H1 (cell line): ENCODE data around the gene TEKT5. TPM values are rescaled to one million over a fixed set of nuclear protein-coding genes. Genes with fewer than 3 reads are reported as not detected.

Experiments used
- CHD1 ChIP-seq: IDR thresholded peaks from 2 replicates; pipeline ENCODE4 v1.6.1; 2012; ENCODE audit warnings: low read depth, low read length, improper control_type of control experiment
- CTBP2 ChIP-seq: IDR thresholded peaks from 2 replicates; pipeline ENCODE4 v1.7.0; 2011; ENCODE audit warnings: borderline replicate concordance, mild to moderate bottlenecking, moderate library complexity, mixed read lengths, low read length; ENCODE audit not compliant: insufficient read depth, insufficient read length
- polyA plus RNA-seq, 7 experiments: library from polyadenylated mRNA; depleted of rRNA in 3 of 7; stranded (reverse) in 5 of 7; unstranded in 2 of 7; fragments of >200 nt in 5 of 7; fragments of 200-250 nt in 2 of 7; gene quantifications; 1 replicate in 5 of 7; 2 replicates in 1 of 7; 4 replicates in 1 of 7; pipeline versions ENCODE4 v1.2.1 to v1.2.3, GENCODE V29; 2011 to 2013; ENCODE audit warnings: missing spikeins in 2 of 7, mixed read lengths in 2 of 7
- total RNA-seq: library from RNA; stranded (reverse); fragmentation: NEBNext Ultra II Directional; extraction: Animal tissue kit (Norgen Biotek cat#: 25700); gene quantifications from 2 replicates; pipeline ENCODE4 v1.2.1, GENCODE V29; 2021

Gene TEKT5
- total and polyA plus RNA-seq, 2 of the 8 experiments (the other 6 are each of a cell fraction or from before 2014, with no cell fraction given), result 0.95 TPM; not detected in 1

GRCh38 chr16:10606607-10607006 lies 88.1 kb downstream of the TEKT5 start (continued):
- TF ChIP-seq CTBP2, result no peak
- no peak for TF ChIP-seq CHD1
